ENCODE measurements around the gene KARS1.

KARS1 gene

DNA sequence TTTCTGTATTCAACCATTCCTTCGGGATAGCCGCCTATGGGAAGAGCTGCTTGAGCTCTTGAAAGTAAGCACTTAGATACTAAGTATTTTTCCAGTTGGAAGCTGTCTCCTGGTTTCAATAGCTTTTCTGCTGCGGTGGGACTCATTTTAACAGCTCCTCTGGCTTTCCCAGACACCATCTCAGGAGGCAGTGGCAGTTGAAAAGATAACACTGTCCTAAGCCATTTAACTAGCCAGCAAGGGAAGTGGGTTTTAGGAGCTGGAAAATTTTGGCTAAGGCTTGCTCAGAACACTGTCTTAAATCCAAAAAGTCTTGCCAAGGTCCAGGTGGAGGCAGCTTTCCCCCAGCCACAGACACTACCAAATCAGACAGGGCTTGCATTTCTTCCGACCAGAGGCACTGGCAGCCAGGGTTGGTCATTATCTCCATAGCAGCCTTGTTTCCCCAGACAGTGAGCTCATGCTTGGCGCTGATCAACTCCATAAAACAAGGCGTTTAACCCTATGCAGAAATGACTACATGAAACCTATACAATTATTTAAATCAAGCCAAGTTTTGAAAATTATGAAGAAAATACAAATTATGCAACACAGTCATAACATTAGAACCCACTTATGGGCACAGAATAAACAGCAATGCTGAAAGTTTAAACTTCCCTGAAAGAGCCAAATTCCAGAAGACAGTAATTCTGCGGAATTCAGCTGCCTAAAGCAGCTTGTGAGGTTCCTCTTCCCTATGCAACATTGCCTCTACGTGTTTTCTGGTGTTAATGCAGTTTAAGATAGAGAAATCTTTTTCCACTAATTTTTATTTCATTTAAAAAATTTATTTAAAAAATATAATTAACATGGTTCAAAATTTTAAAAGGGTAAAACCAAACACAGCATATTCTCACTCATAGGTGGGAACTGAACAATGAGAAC is 56.3 kb downstream of the KARS1 start:
- peaks cover 0 to 4% (median 0%) of the 10 kb centered on the region in 3 donors for H3K36me3 ChIP-seq
- DNase-seq: peak; percentile 68 to 77
- H3K27me3 ChIP-seq: no peaks in the 10 kb centered on the region
- no peak for TF ChIP-seq CTCF (IDR thresholded peaks at IDR 0.05)
- intact Hi-C loops (cut with DNase I; ENCODE audit: low total_unique reads): no loop called here
- no peaks in the 10 kb centered on the region for H3K9me3 ChIP-seq
- H3K4me1 ChIP-seq: peaks cover 0 to 56% (median 25%) of the 10 kb centered on the region in 4 donors
- H3K27ac ChIP-seq: peak overlapping the region; percentile 76 to 91
- H3K4me3 ChIP-seq: no peak overlapping the region

GRCh38 chr16:75589306-75589705 is 58.2 kb downstream of the KARS1 start:
- peak; percentile 51 to 77 for DNase-seq
- TF ChIP-seq CTCF (IDR thresholded peaks at IDR 0.05): no peak

GRCh38 chr16:75588716-75589115 is 58.7 kb downstream of the KARS1 start:
- DNase-seq: peak in 1 of 2 donors; percentile 42
- peaks cover 0 to 4% (median 0%) of the 10 kb centered on the region in 3 donors for H3K36me3 ChIP-seq
- H3K4me1 ChIP-seq: peaks cover 0 to 56% (median 20%) of the 10 kb centered on the region in 4 donors
- intact Hi-C loops (cut with DNase I; ENCODE audit: low total_unique reads): no loop called here
- H3K27ac ChIP-seq: peak overlapping the region; percentile 76 to 91
- no peaks in the 10 kb centered on the region for H3K27me3 ChIP-seq
- H3K9me3 ChIP-seq: no peaks in the 10 kb centered on the region
- TF ChIP-seq CTCF (IDR thresholded peaks at IDR 0.05): no peak
- H3K4me3 ChIP-seq: no peak overlapping the region

More at GRCh38 chr16:75589306-75589705, 58.2 kb downstream of the KARS1 start:
- Histone ChIP-seq H3K4me1 (peaks cover 0 to 56% (median 22%) of the 10 kb centered on the region in 4 donors), H3K27me3 (no peaks in the 10 kb centered on the region), H3K4me3 (no peak overlapping the region), H3K36me3 (peaks cover 0 to 4% (median 0%) of the 10 kb centered on the region in 3 donors), H3K9me3 (no peaks in the 10 kb centered on the region), H3K27ac (peak overlapping the region; percentile 76 to 91)
- intact Hi-C loops (cut with DNase I; ENCODE audit: low total_unique reads): no loop called here

DNA sequence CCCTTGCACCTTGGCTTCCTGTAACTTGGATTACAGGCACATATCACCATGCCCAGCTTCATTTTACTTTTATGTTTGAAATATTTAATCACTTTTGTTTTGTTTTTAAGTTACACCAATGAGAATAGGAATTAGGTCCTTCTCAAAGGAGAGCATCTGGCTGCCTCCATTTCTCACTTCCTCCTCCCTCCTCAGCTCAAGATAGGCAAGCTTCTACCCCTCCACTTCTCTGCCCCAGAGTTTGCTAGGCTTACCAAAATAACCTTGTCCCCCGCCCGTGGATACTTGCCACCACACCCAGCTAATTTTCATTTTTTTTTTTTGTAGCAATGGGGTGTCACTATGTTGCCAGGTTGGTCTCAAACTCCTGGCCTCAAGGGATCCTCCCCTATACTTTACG is 63.4 kb downstream of the KARS1 start:
- Histone ChIP-seq H3K4me1 (peaks cover 0 to 12% (median 0%) of the 10 kb centered on the region in 4 donors), H3K9me3 (no peaks in the 10 kb centered on the region), H3K27me3 (no peaks in the 10 kb centered on the region), H3K36me3 (peaks cover 6 to 17% (median 8%) of the 10 kb centered on the region in 3 donors), H3K27ac (no peak overlapping the region), H3K4me3 (no peak overlapping the region)
- peak in 1 of 2 donors; percentile 1 for DNase-seq
- no peak for TF ChIP-seq CTCF (IDR thresholded peaks at IDR 0.05)
- intact Hi-C loops (cut with DNase I; ENCODE audit: low total_unique reads): no loop called here

DNA sequence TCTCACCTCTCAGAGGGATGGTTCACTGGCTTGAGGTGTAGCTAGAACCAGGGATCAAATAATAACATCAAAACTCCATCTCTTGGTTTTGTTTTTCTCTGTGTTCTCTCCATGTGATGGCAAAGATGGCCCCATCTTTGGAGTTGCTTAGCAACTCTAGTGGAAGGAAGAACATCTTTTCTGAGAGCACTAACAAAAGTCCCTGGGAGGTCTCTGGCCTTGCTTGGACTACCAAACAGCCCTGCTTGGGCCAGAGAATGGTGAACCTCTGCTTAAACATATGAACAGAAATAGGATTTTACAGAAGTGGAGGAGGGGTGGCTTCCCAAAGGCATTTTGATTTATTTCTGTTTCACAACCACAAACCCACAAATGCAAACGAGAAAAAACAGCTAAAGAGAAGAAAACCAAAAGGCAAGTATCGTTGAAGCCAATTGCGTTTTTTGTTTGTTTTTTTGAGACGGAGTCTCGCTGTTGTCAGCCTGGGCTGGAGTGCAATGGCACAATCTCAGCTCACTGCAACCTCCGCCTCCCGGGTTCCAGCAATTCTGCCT is 68.1 kb downstream of the KARS1 start:
- intact Hi-C loops (cut with DNase I; ENCODE audit: low total_unique reads): no loop called here
- Histone ChIP-seq H3K27me3 (no peaks in the 10 kb centered on the region), H3K4me3 (no peak overlapping the region), H3K27ac (no peak overlapping the region), H3K36me3 (peaks cover 32 to 59% (median 50%) of the 10 kb centered on the region in 3 donors), H3K4me1 (no peaks in the 10 kb centered on the region), H3K9me3 (no peaks in the 10 kb centered on the region)
- TF ChIP-seq CTCF (IDR thresholded peaks at IDR 0.05): no peak
- no peak for DNase-seq

Data from tibial artery (tissue), 4 donors.